Uterus (tissue), 2 donors: Measurements from ENCODE around the gene MYL10.

Source experiments
- CTCF ChIP-seq, 4 experiments: fragments of 200-600 bp in 2 of 4; fragments of 450-650 bp in 2 of 4; sonication (generic) in 2 of 4; IDR thresholded peaks; one replicate each; pipeline ENCODE4 v1.5.1; 2016 to 2019; ENCODE audit warnings: antibody characterized with exemption in 4 of 4, mild to moderate bottlenecking in 2 of 4, moderate library complexity in 1 of 4
- POLR2A ChIP-seq, 2 donors: fragments of 450-650 bp; IDR thresholded peaks; one replicate each; pipeline ENCODE4 v1.6.1; 2016; ENCODE audit warnings: antibody characterized with exemption in 2 of 2, mild to moderate bottlenecking in 1 of 2, moderate library complexity in 1 of 2

DNA sequence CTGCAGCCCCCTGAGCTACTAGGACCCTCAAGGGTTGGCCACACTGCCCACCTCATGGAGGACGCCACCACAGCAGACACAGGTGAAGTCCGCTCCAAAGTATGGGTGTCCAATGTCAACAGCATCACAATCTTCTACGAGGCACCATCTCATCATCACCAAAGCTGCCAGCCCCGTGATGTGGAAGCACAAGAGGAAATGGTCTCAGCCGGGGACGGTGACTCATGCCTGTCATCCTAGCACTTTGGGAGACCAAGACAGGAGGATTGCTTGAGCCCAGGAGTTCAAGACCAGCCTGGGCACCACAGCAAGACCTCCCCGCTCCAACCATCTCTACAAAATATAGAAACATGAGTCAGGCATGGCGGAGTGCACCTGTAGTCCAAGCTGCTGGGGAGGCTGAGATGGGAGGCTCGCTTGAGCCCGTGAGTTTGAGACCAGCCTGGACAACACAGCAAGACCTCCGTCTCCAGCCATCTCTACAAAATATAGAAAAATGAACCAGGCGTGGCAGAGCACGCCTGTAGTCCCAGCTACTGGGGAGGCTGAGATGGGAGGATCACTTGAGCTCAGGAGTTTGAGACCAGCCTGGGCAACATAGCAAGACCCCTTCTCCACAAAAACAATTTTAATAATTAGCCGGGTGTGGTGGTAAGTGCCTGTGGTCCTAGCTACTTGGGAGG is 48.8 kb upstream of the MYL10 start:
- no peak for TF ChIP-seq POLR2A (IDR thresholded peaks at IDR 0.05)
- no peak for TF ChIP-seq CTCF (IDR thresholded peaks at IDR 0.05)
